A549 treated with DMSO at 1 μM for 4 hours (cell line): ENCODE results near the gene TMEM212. TPM values are rescaled to one million over a fixed set of nuclear protein-coding genes. Genes with fewer than 3 reads are reported as not detected.

ENCODE experiments used
- total RNA-seq: library from RNA; stranded (reverse); fragments of 200-300 nt; extraction: Qiagen RNA extraction; gene quantifications from 5 replicates; pipeline ENCODE4 v1.2.3, GENCODE V29; 2022; ENCODE audit warnings: low read depth

The TMEM212 gene
- total RNA-seq, result not detected in 5 replicates

GRCh38 chr3:171842864-171843518 lies at the start of gene TMEM212:
TMEM212 (plus strand) TSS chr3:171843349; CDS start chr3:171843384, 35 bp downstream.

GRCh38 chr3:171809861-171810628 lies 33.1 kb upstream of the TMEM212 start, which contains the start of gene PLD1:
PLD1 (minus strand) TSS chr3:171810483; CDS start chr3:171738051, 72,432 bp downstream.

Other genes starting within 250 kb of the TMEM212 start
- 8.0 to 9.7 TPM (median 8.5 TPM) in 5 replicates for gene PLD1, start 32.9 kb upstream of the TMEM212 start, total RNA-seq
- gene FNDC3B, start 196.2 kb downstream of the TMEM212 start, total RNA-seq, result 24.1 to 41.4 TPM (median 36.1 TPM) in 5 replicates